ENCODE measurements around the gene AGAP1. TPM values are rescaled to one million over a fixed set of nuclear protein-coding genes. Genes with fewer than 3 reads are reported as not detected.

AGAP1 gene
- total and polyA plus RNA-seq, 8 donors = 5.0 to 27.6 (median 17.4) TPM

DNA sequence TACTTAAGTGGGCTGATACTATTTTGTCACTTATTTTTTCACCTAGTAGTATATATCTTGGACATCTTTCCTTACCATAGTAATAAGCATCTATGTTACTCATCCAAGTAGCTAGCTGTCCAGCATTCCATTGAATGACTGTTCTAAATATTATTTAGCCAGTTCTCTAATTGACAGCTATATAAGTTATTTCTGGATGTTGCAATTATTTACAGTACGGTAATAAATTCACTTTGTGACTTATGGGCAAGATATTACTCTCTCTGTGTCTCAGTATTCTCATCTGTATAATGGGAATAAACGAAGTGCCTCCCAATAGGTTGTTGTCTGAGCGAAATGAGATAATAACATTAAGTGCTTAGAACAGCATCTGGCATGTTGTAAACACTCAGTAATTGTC is 46.6 kb upstream of the AGAP1 start:
- Histone ChIP-seq H3K4me1 (peaks cover 0 to 5% (median 0%) of the 10 kb centered on the region in 3 donors), H3K27me3 (no peaks in the 10 kb centered on the region), H3K36me3 (no peaks in the 10 kb centered on the region), H3K9me3 (no peaks in the 10 kb centered on the region), H3K27ac (no peak overlapping the region), H3K4me3 (no peak overlapping the region)
- no peak for DNase-seq
- no peak for ATAC-seq
- intact Hi-C loops (cut with DNase I) = no loop called here
- TF ChIP-seq CTCF (IDR thresholded peaks at IDR 0.05) = no peak
- WGBS, 2 donors = 82 to 88% methylated on average over 3 of the region's 3 CpGs
- no peak for FAIRE-seq

- Histone ChIP-seq H3K4me1 (peaks cover 0 to 5% (median 0%) of the 10 kb centered on the region in 3 donors), H3K27me3 (no peaks in the 10 kb centered on the region), H3K4me3 (no peak overlapping the region), H3K36me3 (no peaks in the 10 kb centered on the region), H3K27ac (peak overlapping the region in 1 of 4 donors; percentile 22), H3K9me3 (no peaks in the 10 kb centered on the region)
- WGBS, 2 donors = 54 to 61% methylated on average over 9 of the region's 9 CpGs
- no peak for TF ChIP-seq CTCF (IDR thresholded peaks at IDR 0.05)
- DNase-seq (no peak), FAIRE-seq (no peak), ATAC-seq (peak in 3 of 4 donors; percentile 52 to 81 (median 72))
- intact Hi-C loops (cut with DNase I) = no loop called here
These were observed 44.3 kb upstream of the AGAP1 start for GRCh38 chr2:235449568-235449967.

GRCh38 chr2:235453605-235454151 is 40.2 kb upstream of the AGAP1 start:
- Histone ChIP-seq H3K27ac (no peak overlapping the region), H3K27me3 (no peaks in the 10 kb centered on the region), H3K4me3 (no peak overlapping the region), H3K36me3 (no peaks in the 10 kb centered on the region), H3K9me3 (no peaks in the 10 kb centered on the region), H3K4me1 (peaks cover 0 to 11% (median 5%) of the 10 kb centered on the region in 3 donors)
- WGBS, 2 donors = 35 to 43% methylated on average over 6 of the region's 6 CpGs
- no peak for DNase-seq
- ATAC-seq = peak in 2 of 4 donors; percentile 38 to 40
- FAIRE-seq = no peak
- TF ChIP-seq CTCF (IDR thresholded peaks at IDR 0.05) = no peak
- intact Hi-C loops (cut with DNase I) = no loop called here

GRCh38 chr2:235458839-235459273 is 35.0 kb upstream of the AGAP1 start:
- DNase-seq (peak in 4 of 6 donors; percentile 23 to 69 (median 63)), FAIRE-seq (no peak), ATAC-seq (peak; percentile 67 to 80 (median 76))
- no peak overlapping the region for H3K4me3 ChIP-seq
- intact Hi-C loops (cut with DNase I) = no loop called here
- H3K27me3 ChIP-seq = no peaks in the 10 kb centered on the region
- no peaks in the 10 kb centered on the region for H3K9me3 ChIP-seq
- TF ChIP-seq CTCF (IDR thresholded peaks at IDR 0.05) = no peak
- H3K36me3 ChIP-seq = no peaks in the 10 kb centered on the region
- 35% methylated on average over 7 of the region's 7 CpGs for WGBS, 2 donors
- H3K27ac ChIP-seq = peak overlapping the region in 2 of 4 donors; percentile 5 to 26
- peaks cover 0 to 12% (median 0%) of the 10 kb centered on the region in 3 donors for H3K4me1 ChIP-seq

GRCh38 chr2:235460548-235461047 is 33.2 kb upstream of the AGAP1 start:
- no peak for FAIRE-seq
- Histone ChIP-seq H3K27me3 (no peaks in the 10 kb centered on the region), H3K4me3 (no peak overlapping the region), H3K4me1 (peaks cover 0 to 12% (median 0%) of the 10 kb centered on the region in 3 donors), H3K36me3 (no peaks in the 10 kb centered on the region), H3K9me3 (no peaks in the 10 kb centered on the region), H3K27ac (no peak overlapping the region)
- TF ChIP-seq CTCF (IDR thresholded peaks at IDR 0.05) = no peak
- WGBS, 2 donors = 93 to 95% methylated on average over 8 of the region's 8 CpGs
- intact Hi-C loops (cut with DNase I) = no loop called here
- no peak for DNase-seq
- ATAC-seq = no peak
